HUES48 (cell line): ENCODE measurements around the gene ADPRH.
"Not testable (repeated sequence)": the region's sequence is repeated elsewhere in the genome, so short reads cannot be mapped to it uniquely, and the experiment has no call there.

ENCODE experiments used
- H3K27ac ChIP-seq: one replicate; pipeline ENCODE4 v1.7.0; 2013; ENCODE audit warnings: low read depth, low read length, inconsistent platforms
- H3K27me3 ChIP-seq: 2 replicates; pipeline ENCODE4 v1.6.1; 2013; ENCODE audit warnings: mild to moderate bottlenecking, low read length; ENCODE audit not compliant: control insufficient read depth, insufficient read depth
- H3K36me3 ChIP-seq: 2 replicates; pipeline ENCODE4 v1.6.1; 2013; ENCODE audit warnings: low read length; ENCODE audit not compliant: control insufficient read depth, insufficient read depth
- H3K4me1 ChIP-seq: 2 replicates; pipeline ENCODE4 v1.6.1; 2013; ENCODE audit warnings: mild to moderate bottlenecking, low read length; ENCODE audit not compliant: control insufficient read depth, insufficient read depth
- H3K4me3 ChIP-seq: 2 replicates; pipeline ENCODE4 v1.5.1; 2013; ENCODE audit warnings: mild to moderate bottlenecking, low read depth, low read length
- H3K9ac ChIP-seq: 2 replicates; pipeline ENCODE4 v1.6.1; 2013; ENCODE audit warnings: mild to moderate bottlenecking, low read depth, low read length, moderate library complexity
- H3K9me3 ChIP-seq: 2 replicates; pipeline ENCODE4 v1.6.1; 2013; ENCODE audit warnings: low read length; ENCODE audit not compliant: control insufficient read depth, insufficient read depth

Gene ADPRH

DNA sequence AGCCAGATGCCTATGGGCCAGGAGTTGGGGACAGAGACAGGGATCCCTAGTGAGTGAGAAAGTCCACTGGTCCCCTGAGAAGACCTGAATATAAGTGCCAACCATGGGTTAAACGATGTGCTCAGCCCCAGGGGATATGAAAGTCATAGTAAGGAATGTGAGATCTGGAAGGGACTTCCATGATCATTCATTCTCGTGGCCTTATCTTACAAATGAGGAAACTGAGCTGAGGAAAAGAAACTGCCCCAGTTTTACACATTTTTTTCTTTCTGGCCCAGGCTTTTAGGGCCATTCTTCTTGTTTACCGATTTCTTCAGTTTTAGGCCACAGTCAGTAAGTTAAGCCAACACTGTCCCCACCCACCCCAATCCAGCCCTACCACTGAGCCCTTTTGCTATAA, 31.0 kb upstream of the ADPRH start:
- Histone ChIP-seq H3K27ac (no peak overlapping the region), H3K4me1 (no peaks in the 10 kb centered on the region), H3K4me3 (no peak overlapping the region), H3K36me3 (no peaks in the 10 kb centered on the region), H3K9ac (no peak overlapping the region), H3K9me3 (no peaks in the 10 kb centered on the region), H3K27me3 (no peaks in the 10 kb centered on the region)

DNA sequence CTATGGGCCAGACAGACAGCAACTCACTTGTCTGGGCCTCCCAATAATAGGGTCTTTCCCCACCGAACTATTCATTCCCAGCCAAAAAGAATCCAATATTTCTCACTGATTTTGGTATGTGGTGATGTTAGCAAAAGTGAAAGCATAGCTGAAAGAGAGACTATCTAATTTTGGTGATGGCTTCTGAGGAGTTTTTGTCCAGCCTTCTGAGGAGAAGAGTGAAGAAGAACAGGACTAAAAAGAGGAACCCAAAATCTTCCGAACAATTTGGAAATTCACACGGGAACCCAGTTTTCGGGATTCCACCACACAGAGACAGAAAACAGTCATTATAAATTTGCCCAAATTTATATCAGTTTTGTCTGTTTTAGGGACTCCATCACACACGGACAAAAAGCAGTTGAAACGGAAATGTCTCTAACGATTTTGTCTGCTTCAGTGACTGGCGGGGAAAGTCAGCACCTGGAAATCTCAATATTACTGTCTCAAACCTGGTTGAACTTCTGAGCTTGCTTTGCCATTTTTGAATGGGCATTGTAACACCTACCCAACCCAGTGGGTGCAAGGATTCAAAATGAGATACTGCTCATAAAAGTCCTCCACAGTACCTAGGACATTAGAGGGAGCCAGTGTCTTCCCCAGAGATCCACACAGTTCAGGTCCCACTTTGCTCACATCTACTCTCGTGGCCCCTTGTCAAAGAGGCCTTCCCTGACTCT, 28.9 kb upstream of the ADPRH start:
- H3K27ac ChIP-seq = no peak overlapping the region
- H3K9ac ChIP-seq = no peak overlapping the region
- no peaks in the 10 kb centered on the region for H3K4me1 ChIP-seq
- H3K4me3 ChIP-seq = no peak overlapping the region
- H3K9me3 ChIP-seq = no peaks in the 10 kb centered on the region
- no peaks in the 10 kb centered on the region for H3K27me3 ChIP-seq
- no peaks in the 10 kb centered on the region for H3K36me3 ChIP-seq

DNA sequence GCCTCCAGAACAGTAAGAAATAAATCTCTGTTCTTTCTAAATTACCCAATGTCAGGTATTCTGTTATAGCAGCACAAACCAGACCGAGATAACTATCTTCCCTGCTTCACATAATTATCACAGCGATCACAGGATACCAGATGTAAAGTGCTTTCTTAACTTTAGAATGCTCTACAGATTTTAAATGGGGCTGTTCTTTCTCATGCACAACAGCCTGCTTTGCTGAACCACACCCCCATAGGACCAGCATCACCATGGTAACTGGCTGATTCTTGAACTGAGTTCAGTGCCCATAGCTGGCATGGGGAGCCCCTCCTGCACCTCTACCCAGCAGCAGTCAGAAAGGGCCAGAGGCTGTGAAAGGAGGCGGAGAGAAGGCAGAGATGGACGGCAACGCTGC, 27.7 kb upstream of the ADPRH start:
- H3K4me1 ChIP-seq = no peaks in the 10 kb centered on the region
- no peak overlapping the region for H3K4me3 ChIP-seq
- no peak overlapping the region for H3K9ac ChIP-seq

DNA sequence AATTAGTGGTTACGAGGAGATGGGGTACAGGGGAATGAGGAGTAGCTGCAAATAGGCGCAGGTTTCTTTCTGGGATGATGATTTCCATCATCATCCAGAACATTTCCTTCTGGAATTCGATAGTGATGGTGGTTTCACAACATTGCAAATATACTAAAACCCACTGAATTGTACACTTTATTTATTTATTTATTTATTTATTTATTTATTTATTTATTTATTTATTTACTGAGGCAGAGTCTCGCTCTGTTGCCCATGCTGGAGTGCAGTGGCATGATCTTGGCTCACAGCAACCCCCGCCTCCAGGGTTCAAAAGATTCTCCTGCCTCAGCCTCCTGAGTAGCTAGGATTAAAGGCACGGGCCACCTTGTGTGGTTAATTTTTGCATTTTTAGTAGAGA, 26.4 kb upstream of the ADPRH start:
- H3K36me3 ChIP-seq, H3K27me3 ChIP-seq, H3K4me3 ChIP-seq, H3K27ac ChIP-seq, H3K9ac ChIP-seq, H3K4me1 ChIP-seq, H3K9me3 ChIP-seq: not testable (repeated sequence)

More for the DNA sequence above, 27.7 kb upstream of the ADPRH start:
- Histone ChIP-seq H3K9me3 (no peaks in the 10 kb centered on the region), H3K27me3 (no peaks in the 10 kb centered on the region), H3K36me3 (no peaks in the 10 kb centered on the region), H3K27ac (no peak overlapping the region)

DNA sequence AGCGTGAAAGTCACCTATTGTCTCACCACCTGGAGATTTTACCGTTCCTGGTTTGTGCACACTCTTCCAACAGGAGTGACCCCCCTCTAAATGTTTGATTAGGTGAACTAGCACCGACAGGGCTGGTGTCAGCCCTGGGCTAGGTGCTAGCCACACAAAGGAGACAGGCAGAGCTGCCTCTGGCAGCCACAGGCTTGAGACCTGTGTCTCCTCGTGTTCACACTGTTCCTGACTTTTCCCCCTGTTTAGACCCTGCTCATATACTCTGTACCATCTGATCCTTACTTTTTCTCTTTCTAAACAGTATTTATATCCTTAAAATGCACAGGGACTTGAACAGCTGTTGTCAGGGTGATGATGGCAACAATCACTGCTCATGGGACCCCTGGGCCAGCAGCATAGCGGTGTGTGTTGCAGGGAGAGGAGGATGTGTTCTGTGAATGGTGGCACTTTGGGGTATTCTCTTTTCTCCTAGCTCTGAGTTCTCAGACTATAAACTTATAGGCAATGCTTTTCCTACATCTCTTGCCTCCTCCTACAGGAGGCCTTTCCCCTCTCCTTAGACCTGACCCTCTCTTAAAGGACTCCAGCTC, 25.4 kb upstream of the ADPRH start:
- Histone ChIP-seq H3K9me3 (no peaks in the 10 kb centered on the region), H3K4me3 (no peak overlapping the region), H3K9ac (no peak overlapping the region), H3K4me1 (no peaks in the 10 kb centered on the region), H3K27ac (no peak overlapping the region), H3K36me3 (no peaks in the 10 kb centered on the region), H3K27me3 (no peaks in the 10 kb centered on the region)

DNA sequence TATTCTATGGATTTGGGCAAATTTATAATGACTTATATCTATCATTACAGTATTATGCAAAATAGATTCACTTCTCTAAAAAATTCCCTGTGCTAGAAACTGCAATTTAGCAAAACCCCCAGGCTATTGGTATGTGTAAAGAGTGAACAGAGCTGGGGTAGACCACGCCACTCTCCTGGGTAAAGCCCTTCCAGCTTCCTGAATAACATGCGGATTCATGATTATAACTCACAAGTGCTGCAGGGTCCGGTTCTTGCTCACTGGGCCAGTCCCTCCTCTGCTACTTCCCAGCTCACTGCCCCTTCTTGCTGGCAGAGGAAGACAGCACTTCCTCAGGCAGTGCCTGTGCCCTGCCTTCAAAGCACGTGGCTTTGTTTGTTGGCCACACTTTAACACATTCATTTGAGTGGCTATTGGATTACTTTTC, 24.0 kb upstream of the ADPRH start:
- Histone ChIP-seq H3K27ac (no peak overlapping the region), H3K36me3 (no peaks in the 10 kb centered on the region), H3K4me3 (no peak overlapping the region), H3K9ac (no peak overlapping the region), H3K4me1 (no peaks in the 10 kb centered on the region), H3K9me3 (no peaks in the 10 kb centered on the region), H3K27me3 (no peaks in the 10 kb centered on the region)

DNA sequence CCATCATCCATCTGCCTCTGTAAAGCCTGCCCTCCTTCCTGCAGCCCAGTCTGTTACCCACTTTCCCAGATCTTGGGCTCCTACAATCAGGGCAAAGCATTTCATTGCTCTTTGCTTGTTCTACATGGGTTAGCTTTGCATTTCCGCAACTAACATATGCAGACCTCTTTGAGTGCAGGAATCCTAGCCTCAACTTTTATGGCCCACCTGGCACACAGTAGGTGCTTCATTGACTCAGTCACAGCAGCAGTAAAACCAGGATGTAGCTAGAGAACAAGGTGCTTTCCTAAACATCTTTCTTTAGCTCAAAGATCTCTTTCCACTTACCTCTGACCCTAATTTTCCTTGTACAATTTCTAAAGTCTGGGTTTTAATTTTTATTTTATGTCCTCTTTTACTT, 23.4 kb upstream of the ADPRH start:
- Histone ChIP-seq H3K4me3 (no peak overlapping the region), H3K27me3 (no peaks in the 10 kb centered on the region), H3K27ac (no peak overlapping the region), H3K36me3 (no peaks in the 10 kb centered on the region), H3K4me1 (no peaks in the 10 kb centered on the region), H3K9me3 (no peaks in the 10 kb centered on the region), H3K9ac (no peak overlapping the region)

DNA sequence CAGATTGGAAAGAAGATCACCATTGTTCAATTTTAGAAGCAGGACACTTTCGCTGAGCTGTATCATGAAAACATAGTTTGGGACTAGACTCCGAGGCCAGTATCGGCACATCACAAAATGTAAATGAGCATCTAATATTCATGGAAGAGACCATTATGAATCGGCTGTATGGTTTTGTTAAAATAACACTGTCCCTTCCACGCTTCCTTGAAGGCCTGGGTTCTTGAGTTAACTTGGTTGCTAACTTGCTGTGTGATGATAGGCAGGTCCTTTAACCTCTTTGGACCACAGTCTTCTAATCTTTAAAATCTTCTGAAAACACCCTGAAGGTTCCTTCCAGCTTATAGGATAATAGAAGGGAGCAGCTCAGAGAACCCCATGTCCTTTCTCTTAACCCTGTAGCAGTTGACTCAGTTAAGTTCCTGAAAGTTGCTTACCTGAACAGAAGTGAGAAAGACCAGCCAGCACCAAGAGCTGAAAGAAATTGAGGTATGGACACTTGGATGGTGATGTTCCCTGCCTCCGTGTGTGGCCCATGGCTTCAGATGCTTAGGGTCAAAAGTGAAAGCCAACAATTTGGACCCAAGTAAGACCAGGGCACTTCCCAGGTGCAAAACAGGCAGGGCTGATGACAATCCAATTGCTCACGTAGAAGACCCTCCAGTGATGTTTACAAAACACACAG, 22.0 kb upstream of the ADPRH start:
- no peaks in the 10 kb centered on the region for H3K4me1 ChIP-seq
- H3K4me3 ChIP-seq = no peak overlapping the region
- H3K9me3 ChIP-seq = no peaks in the 10 kb centered on the region
- no peak overlapping the region for H3K27ac ChIP-seq
- H3K36me3 ChIP-seq = no peaks in the 10 kb centered on the region
- no peak overlapping the region for H3K9ac ChIP-seq
- no peaks in the 10 kb centered on the region for H3K27me3 ChIP-seq

DNA sequence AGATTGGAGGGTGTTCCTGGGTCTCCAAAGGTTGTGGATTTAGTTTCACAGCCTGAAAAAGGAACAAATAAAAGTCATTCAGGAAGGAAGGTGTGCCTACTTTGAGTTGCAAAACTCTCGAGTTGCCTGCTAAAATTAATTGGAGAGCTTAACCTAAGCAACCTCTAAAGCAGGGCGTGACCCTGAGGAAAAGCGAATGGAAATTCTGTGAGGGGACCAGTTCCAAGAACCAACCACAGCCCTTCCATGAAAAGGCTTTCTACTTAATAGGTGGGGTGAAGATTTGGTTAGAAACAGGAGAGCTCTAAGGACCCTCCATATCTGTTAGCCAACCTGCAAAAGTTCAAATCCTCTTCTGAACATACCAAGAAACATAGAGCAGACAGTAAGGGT, 21.4 kb upstream of the ADPRH start:
- Histone ChIP-seq H3K9ac (no peak overlapping the region), H3K27me3 (no peaks in the 10 kb centered on the region), H3K36me3 (no peaks in the 10 kb centered on the region), H3K9me3 (no peaks in the 10 kb centered on the region), H3K4me1 (no peaks in the 10 kb centered on the region), H3K27ac (no peak overlapping the region), H3K4me3 (no peak overlapping the region)

DNA sequence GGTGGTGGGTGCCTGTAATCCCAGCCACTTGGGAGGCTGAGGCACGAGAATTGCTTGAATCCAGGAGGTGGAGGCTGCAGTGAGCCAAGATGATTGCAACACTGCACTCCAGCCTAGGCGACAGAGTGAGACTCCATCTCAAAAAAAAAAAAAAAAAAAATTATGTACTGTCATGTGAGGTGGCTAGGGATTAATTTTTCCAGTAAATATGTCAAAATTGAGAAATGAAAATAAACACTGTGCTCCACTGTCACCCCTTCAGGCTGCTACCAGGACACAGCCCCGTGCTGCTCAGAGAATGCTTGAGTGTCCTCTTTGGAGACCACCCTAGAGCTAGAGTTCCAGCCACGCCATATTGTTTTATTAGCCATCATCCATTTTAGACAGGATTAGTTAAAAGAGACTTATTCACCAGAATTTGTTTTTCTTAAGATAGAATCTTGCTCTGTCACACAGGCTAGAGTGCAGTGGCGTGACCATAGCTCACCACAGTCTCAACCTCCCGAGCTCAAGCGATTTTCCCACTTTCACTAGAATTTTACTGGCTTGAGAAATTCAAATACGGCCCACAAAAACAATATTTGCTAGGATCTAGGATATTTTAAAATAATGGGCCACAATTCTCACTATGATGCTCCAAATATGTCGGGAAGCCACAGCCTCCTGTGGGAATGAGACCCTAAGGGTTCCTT, 20.5 kb upstream of the ADPRH start:
- no peak overlapping the region for H3K4me3 ChIP-seq
- no peaks in the 10 kb centered on the region for H3K36me3 ChIP-seq
- no peaks in the 10 kb centered on the region for H3K27me3 ChIP-seq
- no peaks in the 10 kb centered on the region for H3K4me1 ChIP-seq
- no peak overlapping the region for H3K9ac ChIP-seq
- H3K9me3 ChIP-seq = no peaks in the 10 kb centered on the region
- no peak overlapping the region for H3K27ac ChIP-seq

DNA sequence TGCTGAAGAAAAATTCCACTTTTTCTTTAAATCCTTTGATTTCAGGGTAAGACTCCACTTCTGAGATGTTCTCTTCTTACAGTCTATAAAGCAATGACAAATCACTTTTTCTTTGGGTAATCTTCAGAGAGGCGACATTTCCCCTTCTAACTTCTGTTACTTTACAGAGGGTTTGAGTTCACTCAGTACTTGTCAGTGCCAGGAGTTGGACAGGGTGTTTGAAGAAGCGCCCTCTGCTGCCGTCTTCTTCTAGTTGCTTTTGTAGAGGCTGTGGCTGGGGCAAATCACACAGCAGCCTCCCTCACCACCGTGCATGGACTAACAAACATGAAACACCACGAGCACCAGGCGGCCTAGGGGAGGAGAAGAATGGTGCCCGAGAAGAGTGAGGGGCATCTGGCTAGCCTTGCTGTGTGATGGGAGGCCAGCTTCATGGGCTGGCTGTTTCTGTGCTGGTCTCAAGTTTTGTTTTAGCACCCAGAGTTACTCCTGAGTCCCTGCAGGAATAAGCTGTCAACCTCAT, 19.8 kb upstream of the ADPRH start, which contains the start of gene CD80:
Gene CD80 (minus strand): TSS at position 174 of the 523 bp plus-strand sequence. CDS start 1,886 bp downstream, outside the sequence.
- no peaks in the 10 kb centered on the region for H3K4me1 ChIP-seq
- no peak within 1 kb of the TSS for H3K27ac ChIP-seq
- no peaks in the 10 kb centered on the region for H3K27me3 ChIP-seq
- H3K9ac ChIP-seq = no peak within 1 kb of the TSS
- no peak within 1 kb of the TSS for H3K4me3 ChIP-seq
- no peaks in the 10 kb centered on the region for H3K9me3 ChIP-seq
- no peaks in the 10 kb centered on the region for H3K36me3 ChIP-seq
